Left ventricle myocardium inferior (tissue), 1 donor: ENCODE measurements around the gene RGS16. TPM values are rescaled to one million over a fixed set of nuclear protein-coding genes. Genes with fewer than 3 reads are reported as not detected.

Source experiments
- DNase-seq: peaks from one replicate; pipeline ENCODE4 v3.0.0-alpha.2; 2020
- H3K27ac ChIP-seq: fragments of 200-600 bp; replicated peaks from 2 replicates; pipeline ENCODE4 v1.8.0; 2021
- H3K27me3 ChIP-seq: fragments of 200-600 bp; 2 replicates; pipeline ENCODE4 v1.8.0; 2021; ENCODE audit warnings: low read depth
- H3K36me3 ChIP-seq: fragments of 200-600 bp; 2 replicates; pipeline ENCODE4 v1.8.0; 2021
- H3K4me1 ChIP-seq: fragments of 200-600 bp; 2 replicates; pipeline ENCODE4 v1.8.0; 2021
- H3K4me3 ChIP-seq: fragments of 200-600 bp; 2 replicates; pipeline ENCODE4 v1.8.0; 2021; ENCODE audit warnings: mild to moderate bottlenecking, moderate library complexity
- H3K9me3 ChIP-seq: fragments of 200-600 bp; replicated peaks from 2 replicates; pipeline ENCODE4 v1.8.0; 2021
- CTCF ChIP-seq: fragments of 200-600 bp; IDR thresholded peaks from 2 replicates; pipeline ENCODE4 v1.8.0; 2021; ENCODE audit warnings: antibody characterized with exemption, mild to moderate bottlenecking, borderline replicate concordance
- intact Hi-C: fragments of 100-400 bp; cut with micrococcal nuclease; formaldehyde crosslinking; loops from one replicate; pipeline ENCODE4 v1.11.0; 2022
- total RNA-seq: library from RNA; stranded (reverse); fragmentation: NEBNext Ultra II Directional; extraction: Animal tissue kit (Norgen Biotek cat#: 25700); gene quantifications from one replicate; pipeline ENCODE4 v1.2.1, GENCODE V29; 2021
- donor health status: DM: no; HTN: yes; CAD: no; lungs with severe emphysema.

Gene RGS16
- total RNA-seq, 1 donor from 2014 or later: 0.88 TPM

- no peak for TF ChIP-seq CTCF
- intact Hi-C loops: loop anchor here (2.0 kb wide), 1 partner anchor 184 kb away; no protein-coding TSS in a partner anchor
- no peak for DNase-seq
- peaks cover 65% of the 10 kb centered on the region for H3K4me1 ChIP-seq
- H3K27me3 ChIP-seq: no peaks in the 10 kb centered on the region
- no peaks in the 10 kb centered on the region for H3K36me3 ChIP-seq
- H3K9me3 ChIP-seq: no peaks in the 10 kb centered on the region
- peak overlapping the region; percentile 73 for H3K4me3 ChIP-seq
- H3K27ac ChIP-seq: peak overlapping the region; percentile 30
Measured at GRCh38 chr1:182600745-182601415, 3.3 kb downstream of the RGS16 start.

- no peak for DNase-seq
- Histone ChIP-seq H3K4me3 (peak overlapping the region; percentile 73), H3K4me1 (peaks cover 68% of the 10 kb centered on the region), H3K27ac (peak overlapping the region; percentile 30), H3K9me3 (no peaks in the 10 kb centered on the region), H3K36me3 (no peaks in the 10 kb centered on the region), H3K27me3 (no peaks in the 10 kb centered on the region)
- intact Hi-C loops: loop anchor here (2.0 kb wide), 1 partner anchor 185 kb away; no protein-coding TSS in a partner anchor
- no peak for TF ChIP-seq CTCF
Measured at GRCh38 chr1:182600036-182600713, 4.0 kb downstream of the RGS16 start.

- Histone ChIP-seq H3K27me3 (no peaks in the 10 kb centered on the region), H3K27ac (peak overlapping the region; percentile 23), H3K4me1 (peaks cover 63% of the 10 kb centered on the region), H3K36me3 (no peaks in the 10 kb centered on the region), H3K4me3 (no peak overlapping the region), H3K9me3 (no peaks in the 10 kb centered on the region)
- DNase-seq: no peak
- peak; percentile 47 for TF ChIP-seq CTCF
- intact Hi-C loops: no loop called here
Measured at GRCh38 chr1:182599339-182599738, 4.8 kb downstream of the RGS16 start.

GRCh38 chr1:182598296-182598695, 5.9 kb downstream of the RGS16 start:
- intact Hi-C loops: no loop called here
- Histone ChIP-seq H3K4me1 (peaks cover 52% of the 10 kb centered on the region), H3K27me3 (no peaks in the 10 kb centered on the region), H3K36me3 (no peaks in the 10 kb centered on the region), H3K9me3 (no peaks in the 10 kb centered on the region), H3K27ac (no peak overlapping the region), H3K4me3 (no peak overlapping the region)
- no peak for DNase-seq
- TF ChIP-seq CTCF: no peak

- no peak for TF ChIP-seq CTCF
- H3K4me1 ChIP-seq: peaks cover 39% of the 10 kb centered on the region
Measured at GRCh38 chr1:182596934-182597333, 7.3 kb downstream of the RGS16 start.

More at GRCh38 chr1:182596934-182597333, 7.3 kb downstream of the RGS16 start:
- H3K36me3 ChIP-seq: no peaks in the 10 kb centered on the region
- intact Hi-C loops: no loop called here
- no peak overlapping the region for H3K4me3 ChIP-seq
- no peaks in the 10 kb centered on the region for H3K27me3 ChIP-seq
- H3K27ac ChIP-seq: no peak overlapping the region
- H3K9me3 ChIP-seq: no peaks in the 10 kb centered on the region
- DNase-seq: no peak
